Neural progenitor cell (in vitro differentiated cells): ENCODE data around the gene CAV2. TPM values are rescaled to one million over a fixed set of nuclear protein-coding genes. Genes with fewer than 3 reads are reported as not detected.

Source experiments
- DNase-seq: peaks from one replicate; pipeline ENCODE4 v3.0.0-alpha.2; 2016; ENCODE audit warnings: low spot score
- H2AFZ ChIP-seq: fragments of 200-600 bp; sonication (generic); replicated peaks from 2 replicates; pipeline ENCODE4 v1.6.1; 2016; ENCODE audit warnings: antibody characterized with exemption
- H3F3A ChIP-seq: fragments of 200-600 bp; sonication (generic); 2 replicates; pipeline ENCODE4 v1.6.1; 2016; ENCODE audit warnings: antibody characterized with exemption, low read depth
- H3K27ac ChIP-seq: fragments of 200-600 bp; sonication (generic); 2 replicates; pipeline ENCODE4 v1.5.1; 2016; ENCODE audit warnings: mild to moderate bottlenecking
- H3K27me3 ChIP-seq: fragments of 200-600 bp; sonication (generic); 2 replicates; pipeline ENCODE4 v1.6.1; 2016; ENCODE audit warnings: mild to moderate bottlenecking, moderate library complexity
- H3K36me3 ChIP-seq: fragments of 200-600 bp; sonication (generic); 2 replicates; pipeline ENCODE4 v1.5.1; 2016
- H3K4me1 ChIP-seq: fragments of 200-600 bp; sonication (generic); 2 replicates; pipeline ENCODE4 v1.6.1; 2016; ENCODE audit warnings: mixed run types
- H3K4me2 ChIP-seq: fragments of 200-600 bp; sonication (generic); 2 replicates; pipeline ENCODE4 v1.6.1; 2016
- H3K4me3 ChIP-seq: fragments of 200-600 bp; sonication (generic); 2 replicates; pipeline ENCODE4 v1.5.1; 2016
- H3K79me2 ChIP-seq: fragments of 200-600 bp; sonication (generic); 2 replicates; pipeline ENCODE4 v1.6.1; 2016; ENCODE audit warnings: low read depth
- H3K9ac ChIP-seq: fragments of 200-600 bp; sonication (generic); 2 replicates; pipeline ENCODE4 v1.6.1; 2016
- H3K9me3 ChIP-seq: fragments of 200-600 bp; sonication (generic); 2 replicates; pipeline ENCODE4 v1.5.1; 2016; ENCODE audit warnings: low read depth
- H4K20me1 ChIP-seq: fragments of 200-600 bp; sonication (generic); 2 replicates; pipeline ENCODE4 v1.6.1; 2016; ENCODE audit warnings: low read depth
- H3K27ac Mint-ChIP-seq: 3 replicates; pipeline ENCODE4 v1.8.0; 2021; ENCODE audit warnings: mixed read lengths
- H3K27me3 Mint-ChIP-seq: 2 replicates; pipeline ENCODE4 v1.8.0; 2022; ENCODE audit warnings: low read depth, mild to moderate bottlenecking, inconsistent platforms, moderate library complexity, mixed read lengths; ENCODE audit not compliant: insufficient read depth
- H3K36me3 Mint-ChIP-seq: 3 replicates; pipeline ENCODE4 v1.8.0; 2021; ENCODE audit warnings: mixed read lengths
- H3K4me1 Mint-ChIP-seq: 3 replicates; pipeline ENCODE4 v1.8.0; 2021; ENCODE audit warnings: mixed read lengths
- H3K4me3 Mint-ChIP-seq: 3 replicates; pipeline ENCODE4 v1.8.0; 2021; ENCODE audit warnings: mild to moderate bottlenecking, moderate library complexity, mixed read lengths
- H3K9me3 Mint-ChIP-seq: 3 replicates; pipeline ENCODE4 v1.8.0; 2020; ENCODE audit warnings: mixed read lengths
- CTCF ChIP-seq: fragments of 200-600 bp; sonication (generic); IDR thresholded peaks from 2 replicates; pipeline ENCODE4 v1.5.1; 2017; ENCODE audit warnings: antibody characterized with exemption, mild to moderate bottlenecking
- EZH2 ChIP-seq: fragments of 200-600 bp; sonication (generic); IDR thresholded peaks from 2 replicates; pipeline ENCODE4 v1.6.1; 2017; ENCODE audit warnings: antibody characterized with exemption, mild to moderate bottlenecking, moderate library complexity
- EZH2phosphoT487 ChIP-seq: fragments of 200-600 bp; sonication (generic); IDR thresholded peaks from 2 replicates; pipeline ENCODE4 v1.6.1; 2017; ENCODE audit warnings: antibody characterized with exemption
- total RNA-seq: library from RNA; depleted of rRNA; stranded (reverse); fragments of >200 nt; gene quantifications from 2 replicates; pipeline ENCODE4 v1.2.3, GENCODE V29; 2015; ENCODE audit warnings: low replicate concordance

CAV2 gene
- total RNA-seq, 1 donor from 2014 or later, result 0.37 TPM

- DNase-seq, result no peak
- Histone ChIP-seq H3K27me3 (no peaks in the 10 kb centered on the region), H2AFZ (no peak overlapping the region), H3K4me3 (no peak overlapping the region), H3K79me2 (no peaks in the 10 kb centered on the region), H3K27ac (no peak overlapping the region), H4K20me1 (no peaks in the 10 kb centered on the region), H3K9me3 (no peaks in the 10 kb centered on the region), H3K4me1 (no peaks in the 10 kb centered on the region), H3K4me2 (no peak overlapping the region), H3K36me3 (no peaks in the 10 kb centered on the region), H3K9ac (no peak overlapping the region), H3F3A (no peaks in the 10 kb centered on the region)
- Mint-ChIP-seq H3K4me1 (no peaks in the 10 kb centered on the region), H3K9me3 (no peaks in the 10 kb centered on the region), H3K27ac (no peak overlapping the region), H3K36me3 (no peaks in the 10 kb centered on the region), H3K4me3 (no peak overlapping the region), H3K27me3 (no peaks in the 10 kb centered on the region)
- TF ChIP-seq EZH2phosphoT487 (no peak), CTCF (no peak), EZH2 (no peak)
Observed at GRCh38 chr7:116454377-116454776, 45.2 kb upstream of the CAV2 start.

GRCh38 chr7:116455009-116455408 is 44.5 kb upstream of the CAV2 start:
- Mint-ChIP-seq H3K27ac (no peak overlapping the region), H3K4me1 (no peaks in the 10 kb centered on the region), H3K4me3 (no peak overlapping the region), H3K9me3 (no peaks in the 10 kb centered on the region), H3K27me3 (no peaks in the 10 kb centered on the region), H3K36me3 (no peaks in the 10 kb centered on the region)
- H3K9ac ChIP-seq, result no peak overlapping the region
- H2AFZ ChIP-seq, result no peak overlapping the region
- no peaks in the 10 kb centered on the region for H3K27me3 ChIP-seq
- no peak for DNase-seq
- no peaks in the 10 kb centered on the region for H4K20me1 ChIP-seq
- H3F3A ChIP-seq, result no peaks in the 10 kb centered on the region
- no peak overlapping the region for H3K4me3 ChIP-seq
- no peak overlapping the region for H3K4me2 ChIP-seq
- no peaks in the 10 kb centered on the region for H3K4me1 ChIP-seq
- H3K9me3 ChIP-seq, result no peaks in the 10 kb centered on the region
- H3K36me3 ChIP-seq, result no peaks in the 10 kb centered on the region
- no peak for TF ChIP-seq EZH2
- TF ChIP-seq CTCF, result no peak
- TF ChIP-seq EZH2phosphoT487, result no peak
- H3K27ac ChIP-seq, result no peak overlapping the region
- no peaks in the 10 kb centered on the region for H3K79me2 ChIP-seq

DNA sequence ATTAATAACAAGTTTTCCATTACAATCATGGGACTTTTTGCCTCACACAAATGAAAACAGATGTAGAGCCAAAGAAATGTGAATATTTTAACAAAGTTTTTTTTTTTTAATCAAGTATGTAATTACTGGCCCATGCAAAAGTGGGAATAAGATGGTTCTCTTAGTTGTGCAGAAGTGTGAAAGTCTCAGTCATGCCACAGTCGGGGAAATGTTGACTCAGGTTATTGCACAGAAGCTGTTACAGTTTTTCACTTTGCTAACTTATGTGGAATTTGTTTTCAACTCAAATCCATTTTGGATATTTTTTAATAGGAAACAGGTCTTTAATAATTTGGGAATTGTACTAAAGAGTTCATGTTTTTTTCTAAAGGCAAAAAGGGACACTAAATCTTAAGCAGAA is 44.0 kb upstream of the CAV2 start:
- Histone ChIP-seq H3K27me3 (no peaks in the 10 kb centered on the region), H3F3A (no peaks in the 10 kb centered on the region), H3K36me3 (no peaks in the 10 kb centered on the region), H3K4me3 (no peak overlapping the region), H3K79me2 (no peaks in the 10 kb centered on the region), H3K27ac (no peak overlapping the region), H3K4me2 (no peak overlapping the region), H3K9me3 (no peaks in the 10 kb centered on the region), H3K4me1 (no peaks in the 10 kb centered on the region), H3K9ac (no peak overlapping the region), H4K20me1 (no peaks in the 10 kb centered on the region), H2AFZ (no peak overlapping the region)
- Mint-ChIP-seq H3K9me3 (no peaks in the 10 kb centered on the region), H3K4me1 (no peaks in the 10 kb centered on the region), H3K36me3 (no peaks in the 10 kb centered on the region), H3K4me3 (no peak overlapping the region), H3K27me3 (no peaks in the 10 kb centered on the region), H3K27ac (no peak overlapping the region)
- no peak for DNase-seq
- TF ChIP-seq EZH2 (no peak), EZH2phosphoT487 (no peak), CTCF (no peak)

GRCh38 chr7:116461500-116461899 is 38.0 kb upstream of the CAV2 start:
- no peak overlapping the region for H3K4me3 ChIP-seq
- H4K20me1 ChIP-seq, result no peaks in the 10 kb centered on the region
- H3K4me1 Mint-ChIP-seq, result no peaks in the 10 kb centered on the region
- TF ChIP-seq EZH2phosphoT487 (no peak), CTCF (no peak), EZH2 (no peak)
- no peak overlapping the region for H3K4me3 Mint-ChIP-seq
- H3K9me3 Mint-ChIP-seq, result no peaks in the 10 kb centered on the region
- H3K27me3 ChIP-seq, result no peaks in the 10 kb centered on the region
- H2AFZ ChIP-seq, result no peak overlapping the region
- H3K79me2 ChIP-seq, result no peaks in the 10 kb centered on the region
- H3F3A ChIP-seq, result no peaks in the 10 kb centered on the region
- no peak overlapping the region for H3K4me2 ChIP-seq
- no peak overlapping the region for H3K9ac ChIP-seq
- no peaks in the 10 kb centered on the region for H3K9me3 ChIP-seq
- H3K27ac ChIP-seq, result no peak overlapping the region
- no peak overlapping the region for H3K27ac Mint-ChIP-seq
- no peaks in the 10 kb centered on the region for H3K36me3 ChIP-seq
- no peak for DNase-seq
- no peaks in the 10 kb centered on the region for H3K27me3 Mint-ChIP-seq
- H3K4me1 ChIP-seq, result no peaks in the 10 kb centered on the region
- no peaks in the 10 kb centered on the region for H3K36me3 Mint-ChIP-seq
